GOT3 (cell line): ENCODE measurements around the gene ANKS1A.
"Not testable (repeated sequence)": the region's sequence is repeated elsewhere in the genome, so short reads cannot be mapped to it uniquely, and the experiment has no call there.

Experiments used
- DNase-seq: peaks from one replicate; lab custom pipeline; 2025; ENCODE audit warnings: mixed read lengths; lab: John Stamatoyannopoulos, UW

ANKS1A gene

GRCh38 chr6:34885837-34886236 is 3.2 kb upstream of the ANKS1A start:
- DNase-seq = not testable (repeated sequence)

GRCh38 chr6:34887753-34888513 is 1.1 kb upstream of the ANKS1A start, which contains the start of gene TAF11:
Gene TAF11 (minus strand): TSS chr6:34888042. CDS start chr6:34887957, 85 bp downstream.
- DNase-seq = peak; percentile 67

GRCh38 chr6:34888514-34888856 is 570 bp upstream of the ANKS1A start:
- DNase-seq = no peak

- no peak for DNase-seq
Measured at GRCh38 chr6:34890533-34890925, 1.5 kb downstream of the ANKS1A start.

GRCh38 chr6:34891296-34891695 is 2.2 kb downstream of the ANKS1A start:
- no peak for DNase-seq

- DNase-seq = no peak
Measured at GRCh38 chr6:34894693-34895092, 5.6 kb downstream of the ANKS1A start.

- no peak for DNase-seq
Measured at GRCh38 chr6:34897130-34897529, 8.1 kb downstream of the ANKS1A start.

- no peak for DNase-seq
Measured at GRCh38 chr6:34897716-34898115, 8.7 kb downstream of the ANKS1A start.

- DNase-seq = not testable (repeated sequence)
Measured at GRCh38 chr6:34899748-34900147, 10.7 kb downstream of the ANKS1A start.

GRCh38 chr6:34900321-34901031 is 11.4 kb downstream of the ANKS1A start:
- DNase-seq = no peak

- DNase-seq = no peak
Measured at GRCh38 chr6:34901930-34902329, 12.9 kb downstream of the ANKS1A start.

- no peak for DNase-seq
Measured at GRCh38 chr6:34904990-34905613, 16.0 kb downstream of the ANKS1A start.

GRCh38 chr6:34906826-34907225 is 17.8 kb downstream of the ANKS1A start:
- no peak for DNase-seq

- DNase-seq = no peak
Measured at GRCh38 chr6:34908194-34908593, 19.1 kb downstream of the ANKS1A start.

- no peak for DNase-seq
Measured at GRCh38 chr6:34909320-34909883, 20.3 kb downstream of the ANKS1A start.

- no peak for DNase-seq
Measured at GRCh38 chr6:34911822-34912221, 22.8 kb downstream of the ANKS1A start.

- DNase-seq = no peak
Measured at GRCh38 chr6:34912715-34913464, 23.8 kb downstream of the ANKS1A start.

GRCh38 chr6:34914358-34914757 is 25.3 kb downstream of the ANKS1A start:
- no peak for DNase-seq

- no peak for DNase-seq
Measured at GRCh38 chr6:34916348-34916967, 27.4 kb downstream of the ANKS1A start.

- no peak for DNase-seq
Measured at GRCh38 chr6:34917626-34918285, 28.7 kb downstream of the ANKS1A start.

GRCh38 chr6:34919651-34920050 is 30.6 kb downstream of the ANKS1A start:
- no peak for DNase-seq
